Esophagus squamous epithelium (tissue), 4 donors: ENCODE measurements around the gene MLLT1.

Experiments
- CTCF ChIP-seq, 6 experiments: fragments of 450-650 bp in 4 of 6; fragments of 200-600 bp in 2 of 6; sonication (generic) in 2 of 6; IDR thresholded peaks; one replicate each; pipeline ENCODE4 v1.5.1; 2016 to 2019; ENCODE audit warnings: antibody characterized with exemption in 6 of 6, mild to moderate bottlenecking in 4 of 6, moderate library complexity in 4 of 6
- POLR2A ChIP-seq, 4 donors: fragments of 450-650 bp; IDR thresholded peaks; one replicate each; pipeline ENCODE4 v1.6.1; 2017; ENCODE audit warnings: antibody characterized with exemption in 4 of 4, mild to moderate bottlenecking in 4 of 4, moderate library complexity in 3 of 4

DNA sequence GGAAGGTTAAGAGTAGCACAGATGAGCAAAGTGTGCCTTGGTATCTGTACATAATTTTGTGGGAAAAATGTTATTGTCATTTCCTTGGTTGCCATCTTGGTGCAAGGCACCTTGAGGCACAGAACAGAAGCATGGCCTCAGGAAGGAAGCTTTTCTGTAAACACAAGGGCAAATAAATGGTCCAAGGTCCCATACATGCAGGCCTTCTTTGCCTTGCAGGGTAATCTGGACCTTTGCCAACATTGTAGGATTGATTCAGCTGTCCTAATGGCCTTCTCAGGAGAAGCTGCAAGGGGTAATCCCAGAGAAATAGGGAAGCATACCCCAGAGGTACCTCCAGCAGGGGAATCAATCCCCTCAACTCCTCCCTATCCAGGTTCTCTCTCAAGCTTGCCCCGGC lies 9.0 kb upstream of the MLLT1 start:
- TF ChIP-seq CTCF (IDR thresholded peaks at IDR 0.05), result no peak
- TF ChIP-seq POLR2A (IDR thresholded peaks at IDR 0.05), result no peak
